ENCODE measurements around the gene DIP2C.

GRCh38 chr10:500876-501275 lies 188.6 kb downstream of the DIP2C start:
- TF ChIP-seq CTCF (IDR thresholded peaks at IDR 0.05): no peak
- no peak for TF ChIP-seq EZH2 (IDR thresholded peaks at IDR 0.05; ENCODE audit: borderline replicate concordance, insufficient read depth, low read depth, low read length, poor library complexity, severe bottlenecking)
